Measurements from ENCODE around the gene MGST3. TPM values are rescaled to one million over a fixed set of nuclear protein-coding genes. Genes with fewer than 3 reads are reported as not detected.
"Not testable (repeated sequence)": the region's sequence is repeated elsewhere in the genome, so short reads cannot be mapped to it uniquely, and the experiment has no call there.

The MGST3 gene
- total RNA-seq, 1 donor from 2014 or later = 181 TPM

DNA sequence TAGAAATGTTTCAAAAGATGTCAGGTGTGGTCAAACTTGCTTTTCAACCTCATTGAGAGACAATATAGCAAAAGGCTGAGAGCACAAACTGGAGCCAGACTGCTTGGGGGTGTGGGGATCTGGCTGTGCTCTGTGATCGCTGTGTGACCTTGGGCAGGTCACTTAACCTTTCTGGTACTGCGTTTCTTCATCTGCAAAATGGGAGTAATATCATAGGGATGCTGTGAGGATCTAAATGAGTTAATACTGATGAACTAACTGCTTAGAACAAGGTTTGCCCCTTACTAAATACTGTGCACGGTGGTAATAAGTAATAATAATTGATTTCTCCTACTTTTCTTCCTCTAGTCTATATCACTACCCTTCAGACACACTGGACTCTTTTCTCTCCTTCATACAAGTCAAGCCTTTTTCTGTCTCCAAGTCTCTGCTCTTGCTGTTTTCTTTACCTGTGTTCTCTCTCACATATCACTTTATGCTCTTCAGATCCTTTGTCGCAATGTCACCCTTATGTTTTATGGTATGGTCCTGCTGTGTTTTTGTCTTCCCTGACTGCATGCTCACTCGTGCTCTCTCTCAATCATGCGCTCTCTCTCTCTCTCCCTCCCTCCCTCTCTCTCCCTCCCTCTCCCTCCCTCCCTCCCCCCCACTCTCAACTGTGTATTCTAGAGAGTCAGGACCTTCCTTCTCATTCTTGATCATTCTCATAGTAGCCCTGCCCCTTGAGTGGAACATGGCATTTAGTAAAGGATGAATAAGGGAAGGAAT is 3.3 kb downstream of the MGST3 start:
- Histone ChIP-seq H3K4me3 (peak overlapping the region; percentile 17), H3K27me3 (no peaks in the 10 kb centered on the region), H3K36me3 (no peaks in the 10 kb centered on the region), H3K4me1 (peaks cover 58% of the 10 kb centered on the region), H3K9me3 (no peaks in the 10 kb centered on the region), H3K27ac (no peak overlapping the region)
- TF ChIP-seq, protein P1, sequence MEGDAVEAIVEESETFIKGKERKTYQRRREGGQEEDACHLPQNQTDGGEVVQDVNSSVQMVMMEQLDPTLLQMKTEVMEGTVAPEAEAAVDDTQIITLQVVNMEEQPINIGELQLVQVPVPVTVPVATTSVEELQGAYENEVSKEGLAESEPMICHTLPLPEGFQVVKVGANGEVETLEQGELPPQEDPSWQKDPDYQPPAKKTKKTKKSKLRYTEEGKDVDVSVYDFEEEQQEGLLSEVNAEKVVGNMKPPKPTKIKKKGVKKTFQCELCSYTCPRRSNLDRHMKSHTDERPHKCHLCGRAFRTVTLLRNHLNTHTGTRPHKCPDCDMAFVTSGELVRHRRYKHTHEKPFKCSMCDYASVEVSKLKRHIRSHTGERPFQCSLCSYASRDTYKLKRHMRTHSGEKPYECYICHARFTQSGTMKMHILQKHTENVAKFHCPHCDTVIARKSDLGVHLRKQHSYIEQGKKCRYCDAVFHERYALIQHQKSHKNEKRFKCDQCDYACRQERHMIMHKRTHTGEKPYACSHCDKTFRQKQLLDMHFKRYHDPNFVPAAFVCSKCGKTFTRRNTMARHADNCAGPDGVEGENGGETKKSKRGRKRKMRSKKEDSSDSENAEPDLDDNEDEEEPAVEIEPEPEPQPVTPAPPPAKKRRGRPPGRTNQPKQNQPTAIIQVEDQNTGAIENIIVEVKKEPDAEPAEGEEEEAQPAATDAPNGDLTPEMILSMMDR (IDR thresholded peaks at IDR 0.05) = no peak
- ATAC-seq (no peak), DNase-seq (no peak)
- intact Hi-C loops (cut with DNase I) = no loop called here

DNA sequence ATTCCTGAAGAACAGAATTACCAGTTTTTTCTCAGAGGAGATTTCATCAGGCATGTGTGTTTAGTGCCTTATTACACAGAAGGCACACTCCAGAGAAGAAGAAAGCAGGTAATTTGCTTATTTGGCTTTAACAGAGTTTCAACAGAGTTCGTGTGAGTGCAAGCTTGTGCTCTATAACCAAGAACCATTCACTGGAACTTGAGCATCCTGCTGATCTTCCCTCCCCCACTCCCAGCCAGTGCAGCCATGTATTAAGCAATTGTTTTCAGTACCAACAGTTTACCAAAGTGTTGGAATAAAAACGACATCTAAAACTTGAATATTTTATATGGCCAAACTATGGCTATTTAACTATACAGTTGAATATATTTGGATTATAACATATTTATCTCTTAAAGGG is 4.3 kb downstream of the MGST3 start:
- no peak overlapping the region for H3K4me3 ChIP-seq
- H3K4me1 ChIP-seq = peaks cover 58% of the 10 kb centered on the region
- ATAC-seq (no peak), DNase-seq (no peak)
- no peak overlapping the region for H3K27ac ChIP-seq
- no peaks in the 10 kb centered on the region for H3K27me3 ChIP-seq
- TF ChIP-seq, protein P1 (IDR thresholded peaks at IDR 0.05) = no peak
- intact Hi-C loops (cut with DNase I) = no loop called here
- H3K36me3 ChIP-seq = peaks cover 8% of the 10 kb centered on the region
- no peaks in the 10 kb centered on the region for H3K9me3 ChIP-seq

DNA sequence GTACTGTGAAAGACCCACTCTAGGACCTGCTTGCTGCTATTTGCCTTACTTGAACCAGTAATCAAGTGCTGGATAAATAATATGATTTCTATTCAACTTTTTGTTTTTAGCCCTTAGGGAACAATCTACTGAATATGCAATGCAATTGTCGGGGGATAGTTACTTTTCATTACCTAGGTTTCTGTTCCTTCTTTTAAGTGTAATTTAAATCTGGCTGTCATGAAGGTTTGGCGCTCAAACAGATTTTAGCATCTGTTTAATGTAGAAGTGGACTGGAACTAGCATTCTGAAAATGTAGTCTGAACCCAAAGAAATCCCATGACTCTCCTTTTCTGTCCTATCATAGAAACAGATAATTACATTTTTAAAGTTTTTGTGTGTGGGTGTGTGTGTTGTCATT is 4.8 kb downstream of the MGST3 start:
- H3K4me3 ChIP-seq = no peak overlapping the region
- H3K9me3 ChIP-seq = no peaks in the 10 kb centered on the region
- DNase-seq (no peak), ATAC-seq (no peak)
- peaks cover 61% of the 10 kb centered on the region for H3K4me1 ChIP-seq
- intact Hi-C loops (cut with DNase I) = no loop called here
- H3K27me3 ChIP-seq = no peaks in the 10 kb centered on the region
- H3K36me3 ChIP-seq = peaks cover 8% of the 10 kb centered on the region
- no peak overlapping the region for H3K27ac ChIP-seq
- TF ChIP-seq, protein P1 (IDR thresholded peaks at IDR 0.05) = no peak

DNA sequence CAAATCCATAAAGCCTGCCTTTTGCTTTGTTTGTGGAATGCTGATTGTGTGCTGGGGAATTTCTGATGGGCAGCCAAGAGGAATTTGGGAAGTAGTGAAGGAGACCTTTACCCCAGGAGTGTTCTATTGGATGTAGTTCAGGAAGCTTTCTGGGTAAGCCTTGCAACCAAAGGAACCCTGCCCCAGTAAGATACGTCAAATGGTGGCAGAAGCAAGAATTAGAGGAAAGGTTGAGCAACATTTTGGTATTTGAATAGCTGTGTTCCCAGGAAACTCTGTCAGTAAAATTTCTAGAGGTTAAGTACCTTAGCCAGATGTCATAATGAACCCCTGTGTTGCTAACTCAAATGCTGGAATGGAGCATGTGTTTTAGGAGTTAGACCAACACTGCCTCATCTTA is 6.4 kb downstream of the MGST3 start:
- H3K9me3 ChIP-seq = no peaks in the 10 kb centered on the region
- TF ChIP-seq, protein P1 (IDR thresholded peaks at IDR 0.05) = no peak
- H3K4me1 ChIP-seq = peaks cover 77% of the 10 kb centered on the region
- ATAC-seq (peak; percentile 75), DNase-seq (no peak)
- intact Hi-C loops (cut with DNase I) = no loop called here
- no peak overlapping the region for H3K4me3 ChIP-seq
- H3K36me3 ChIP-seq = peaks cover 8% of the 10 kb centered on the region
- H3K27ac ChIP-seq = peak overlapping the region; percentile 44
- H3K27me3 ChIP-seq = no peaks in the 10 kb centered on the region

DNA sequence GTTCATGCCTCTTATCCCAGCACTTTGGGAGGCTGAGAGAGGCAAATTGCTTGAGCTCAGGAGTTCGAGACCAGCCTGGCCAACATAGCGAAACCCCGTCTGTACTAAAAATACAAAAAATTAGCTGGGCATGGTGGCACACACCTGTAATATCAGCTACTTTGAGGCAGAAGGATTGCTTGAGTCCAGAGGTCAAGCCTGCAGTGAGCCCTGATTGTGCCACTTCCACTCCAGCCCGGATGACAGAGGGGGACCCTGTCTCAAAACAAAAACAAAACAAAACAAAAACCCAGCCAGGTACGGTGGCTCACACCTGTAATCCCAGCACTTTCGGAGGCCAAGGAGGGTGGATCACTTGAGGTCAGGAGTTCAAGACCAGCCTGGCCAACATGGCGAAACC is 7.2 kb downstream of the MGST3 start:
- intact Hi-C loops (cut with DNase I); H3K36me3 ChIP-seq; ATAC-seq; H3K27me3 ChIP-seq; H3K4me3 ChIP-seq; DNase-seq; H3K9me3 ChIP-seq: not testable (repeated sequence)
- H3K4me1 ChIP-seq = peaks cover 74% of the 10 kb centered on the region
- H3K27ac ChIP-seq = peak overlapping the region; percentile 44

DNA sequence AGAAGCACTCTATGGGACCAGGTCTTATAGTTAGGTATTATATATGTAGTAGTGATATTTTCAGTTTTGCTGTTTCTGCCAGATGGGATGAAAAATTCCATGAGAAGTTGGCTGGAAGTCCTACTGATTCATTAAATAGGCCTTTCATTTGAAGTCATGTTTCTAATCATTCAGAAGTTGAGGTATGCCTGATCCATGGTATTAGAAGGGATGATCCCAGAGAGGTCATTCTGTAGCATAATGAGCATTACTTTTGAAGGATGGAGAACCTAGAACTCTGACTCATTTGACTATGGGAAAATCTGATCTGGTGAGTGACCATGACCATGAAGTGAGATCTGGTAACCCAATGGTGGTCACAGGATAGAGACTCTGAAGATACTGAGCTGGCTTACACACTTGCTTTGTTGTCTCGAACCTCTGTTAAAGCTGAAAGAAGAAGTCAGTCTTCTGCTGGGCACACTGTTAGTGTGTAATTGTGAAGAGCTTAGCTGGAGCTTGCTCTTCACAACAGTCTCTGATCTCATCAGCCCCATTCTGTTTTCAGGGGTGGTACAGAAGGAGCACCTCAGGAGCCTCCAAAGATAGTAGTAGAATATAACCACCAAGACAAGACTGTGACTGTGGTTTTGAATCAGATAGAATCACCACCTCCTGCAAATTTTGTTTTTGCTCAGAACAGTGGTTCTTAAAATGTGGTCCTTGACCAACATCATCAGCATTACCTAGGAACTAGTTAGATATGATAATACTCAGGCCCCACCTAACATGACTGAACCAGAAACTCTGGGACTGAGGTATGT is 9.0 kb downstream of the MGST3 start:
- ATAC-seq (no peak), DNase-seq (no peak)
- Histone ChIP-seq H3K4me1 (peaks cover 59% of the 10 kb centered on the region), H3K9me3 (no peaks in the 10 kb centered on the region), H3K27me3 (no peaks in the 10 kb centered on the region), H3K4me3 (no peak overlapping the region), H3K36me3 (peaks cover 8% of the 10 kb centered on the region), H3K27ac (no peak overlapping the region)
- intact Hi-C loops (cut with DNase I) = no loop called here
- TF ChIP-seq, protein P1 (IDR thresholded peaks at IDR 0.05) = no peak

Measured in upper lobe of right lung (tissue), 1 donor.